ENCODE results near the gene STIM1.

STIM1 gene

DNA sequence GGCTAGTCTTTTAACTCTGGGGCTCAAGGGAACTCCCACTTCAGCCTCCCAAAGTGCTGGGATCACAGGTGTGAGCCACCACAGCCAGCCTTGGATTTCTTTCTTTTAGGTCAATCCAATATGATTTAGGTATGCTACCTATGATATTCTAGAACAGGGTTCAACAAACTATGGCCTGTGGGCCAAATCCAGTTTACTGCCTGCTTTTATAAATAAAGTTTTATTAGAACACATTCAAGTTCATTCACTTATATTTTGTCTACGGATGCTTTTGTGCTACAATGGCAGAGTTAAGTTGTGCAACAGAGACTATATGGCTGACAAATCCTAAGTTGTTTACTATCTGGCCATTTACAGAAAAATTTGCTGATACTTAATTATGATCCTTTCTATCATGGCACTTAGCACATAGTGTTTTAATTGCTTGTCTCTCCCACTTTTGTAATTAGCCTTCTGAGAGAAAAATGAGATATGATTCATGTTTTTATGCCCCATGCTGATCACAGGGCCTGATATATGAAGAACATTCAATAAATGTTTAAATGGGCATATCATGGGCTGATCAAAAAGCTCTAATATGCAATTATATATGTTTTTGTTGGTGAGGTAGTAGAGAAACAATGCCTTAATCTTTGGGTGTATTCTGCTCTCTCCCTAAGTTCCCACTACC lies 109.6 kb downstream of the STIM1 start:
- H3K4me3 ChIP-seq (ENCODE audit: low read depth, low read length), result no peak overlapping the region
- ChIA-PET CTCF (interaction anchor here (1.1 to 1.3 kb wide), 2 partner anchors 85 to 99 kb away, joined by 3 read pairs; no protein-coding TSS in a partner anchor), POLR2A (no interaction called here)
- no peak for DNase-seq (ENCODE audit: low read depth, low spot score)
- TF ChIP-seq, protein P1, sequence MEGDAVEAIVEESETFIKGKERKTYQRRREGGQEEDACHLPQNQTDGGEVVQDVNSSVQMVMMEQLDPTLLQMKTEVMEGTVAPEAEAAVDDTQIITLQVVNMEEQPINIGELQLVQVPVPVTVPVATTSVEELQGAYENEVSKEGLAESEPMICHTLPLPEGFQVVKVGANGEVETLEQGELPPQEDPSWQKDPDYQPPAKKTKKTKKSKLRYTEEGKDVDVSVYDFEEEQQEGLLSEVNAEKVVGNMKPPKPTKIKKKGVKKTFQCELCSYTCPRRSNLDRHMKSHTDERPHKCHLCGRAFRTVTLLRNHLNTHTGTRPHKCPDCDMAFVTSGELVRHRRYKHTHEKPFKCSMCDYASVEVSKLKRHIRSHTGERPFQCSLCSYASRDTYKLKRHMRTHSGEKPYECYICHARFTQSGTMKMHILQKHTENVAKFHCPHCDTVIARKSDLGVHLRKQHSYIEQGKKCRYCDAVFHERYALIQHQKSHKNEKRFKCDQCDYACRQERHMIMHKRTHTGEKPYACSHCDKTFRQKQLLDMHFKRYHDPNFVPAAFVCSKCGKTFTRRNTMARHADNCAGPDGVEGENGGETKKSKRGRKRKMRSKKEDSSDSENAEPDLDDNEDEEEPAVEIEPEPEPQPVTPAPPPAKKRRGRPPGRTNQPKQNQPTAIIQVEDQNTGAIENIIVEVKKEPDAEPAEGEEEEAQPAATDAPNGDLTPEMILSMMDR (IDR thresholded peaks at IDR 0.05; ENCODE audit: insufficient read depth, low read length, missing control alignments), result no peak

- TF ChIP-seq, protein P1 (IDR thresholded peaks at IDR 0.05; ENCODE audit: insufficient read depth, low read length, missing control alignments), result no peak
- ChIA-PET CTCF (interaction anchor here (0.8 to 3.4 kb wide), 6 partner anchors 8 to 117 kb away, joined by 3 to 14 read pairs (median 4); partner anchors contain the start of gene STIM1), POLR2A (interaction anchor here (1.4 kb wide), 1 partner anchor 9 kb away, joined by 3 read pairs; no protein-coding TSS in a partner anchor)
- no peak for DNase-seq (ENCODE audit: low read depth, low spot score)
- H3K4me3 ChIP-seq (ENCODE audit: low read depth, low read length), result no peak overlapping the region
Measured at GRCh38 chr11:3967695-3968094, 112.2 kb downstream of the STIM1 start.

- POLR2A ChIA-PET, result no interaction called here
- CTCF ChIA-PET, result interaction anchor here (2.0 kb wide), 1 partner anchor 120 kb away, joined by 6 read pairs; no protein-coding TSS in a partner anchor
- TF ChIP-seq, protein P1 (IDR thresholded peaks at IDR 0.05; ENCODE audit: insufficient read depth, low read length, missing control alignments), result no peak
Measured at GRCh38 chr11:3969200-3969599, 113.7 kb downstream of the STIM1 start.

GRCh38 chr11:3969613-3970012 lies 114.1 kb downstream of the STIM1 start:
- TF ChIP-seq, protein P1 (IDR thresholded peaks at IDR 0.05; ENCODE audit: insufficient read depth, low read length, missing control alignments), result no peak
- DNase-seq (ENCODE audit: low read depth, low spot score), result no peak
- CTCF ChIA-PET, result interaction anchor here (2.0 kb wide), 1 partner anchor 120 kb away, joined by 6 read pairs; no protein-coding TSS in a partner anchor
- POLR2A ChIA-PET, result no interaction called here
- H3K4me3 ChIP-seq (ENCODE audit: low read depth, low read length), result no peak overlapping the region

More at GRCh38 chr11:3969200-3969599, 113.7 kb downstream of the STIM1 start:
- DNase-seq (ENCODE audit: low read depth, low spot score), result no peak
- no peak overlapping the region for H3K4me3 ChIP-seq (ENCODE audit: low read depth, low read length)

DNA sequence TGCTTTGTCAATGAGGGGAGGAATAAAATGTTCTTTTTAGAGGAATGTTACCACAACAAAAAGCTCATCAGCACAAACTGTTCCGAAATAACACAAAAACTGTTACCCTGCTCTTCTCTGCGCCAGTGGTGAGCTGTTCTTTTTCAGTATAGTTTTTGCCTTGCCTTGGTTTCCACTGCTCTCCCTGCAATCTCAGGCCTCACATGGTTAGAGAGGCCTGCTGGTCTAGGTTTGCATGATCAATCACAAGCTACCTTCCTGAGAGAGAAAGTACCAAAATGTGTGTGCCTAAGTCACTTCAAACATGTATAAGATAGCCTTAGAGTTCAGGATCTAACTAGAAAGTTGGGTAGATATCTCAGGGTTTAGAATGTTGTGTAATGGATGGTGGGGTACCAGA lies 114.6 kb downstream of the STIM1 start:
- POLR2A ChIA-PET, result no interaction called here
- no peak overlapping the region for H3K4me3 ChIP-seq (ENCODE audit: low read depth, low read length)
- TF ChIP-seq, protein P1 (IDR thresholded peaks at IDR 0.05; ENCODE audit: insufficient read depth, low read length, missing control alignments), result no peak
- no peak for DNase-seq (ENCODE audit: low read depth, low spot score)
- CTCF ChIA-PET, result interaction anchor here (0.7 to 2.0 kb wide), 2 partner anchors 36 to 121 kb away, joined by 3 to 6 read pairs; no protein-coding TSS in a partner anchor

DNA sequence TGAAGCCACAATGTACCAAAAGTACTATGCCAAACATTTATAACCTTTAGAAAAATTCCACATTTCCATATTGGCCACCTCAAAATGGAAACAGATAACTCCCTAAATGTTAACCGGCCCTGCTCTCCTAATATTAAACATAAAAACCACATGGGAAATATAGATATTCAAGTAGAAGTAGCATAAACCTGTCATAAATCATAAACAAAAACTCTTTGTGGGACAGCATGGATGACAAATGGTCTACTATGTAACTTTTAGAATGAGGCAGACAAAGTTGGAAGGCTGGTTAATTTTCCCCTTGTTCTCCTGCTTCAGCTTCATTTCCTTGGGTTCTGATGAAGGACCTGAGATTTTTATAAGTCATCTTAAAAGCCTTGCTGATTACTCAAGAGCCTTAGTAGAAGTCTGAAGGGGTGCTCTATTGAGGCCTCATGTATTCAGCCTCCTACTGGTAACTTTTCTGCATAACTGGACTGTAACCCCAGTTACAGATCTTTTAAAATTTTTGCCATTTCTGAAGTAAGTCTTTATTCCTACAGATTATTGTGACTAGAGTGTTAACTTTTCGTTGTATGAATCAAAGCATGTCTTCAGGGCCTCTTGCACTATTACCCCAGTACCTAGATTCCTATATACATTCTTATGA lies 116.4 kb downstream of the STIM1 start:
- ChIA-PET CTCF (interaction anchor here (3.1 to 4.2 kb wide), 2 partner anchors 117 to 122 kb away, joined by 13 to 21 read pairs; partner anchors contain the start of gene STIM1), POLR2A (no interaction called here)
- H3K4me3 ChIP-seq (ENCODE audit: low read depth, low read length), result no peak overlapping the region
- TF ChIP-seq, protein P1 (IDR thresholded peaks at IDR 0.05; ENCODE audit: insufficient read depth, low read length, missing control alignments), result no peak
- no peak for DNase-seq (ENCODE audit: low read depth, low spot score)
